GM18502 (cell line): ENCODE data around the gene SERHL2.

Experiments
- ATAC-seq: cut with Tn5 transposase; IDR thresholded peaks from one replicate; pipeline ENCODE4 v1.9.1; 2021; ENCODE audit warnings: mild to moderate bottlenecking; ENCODE audit not compliant: unreplicated experiment, poor library complexity

SERHL2 gene

DNA sequence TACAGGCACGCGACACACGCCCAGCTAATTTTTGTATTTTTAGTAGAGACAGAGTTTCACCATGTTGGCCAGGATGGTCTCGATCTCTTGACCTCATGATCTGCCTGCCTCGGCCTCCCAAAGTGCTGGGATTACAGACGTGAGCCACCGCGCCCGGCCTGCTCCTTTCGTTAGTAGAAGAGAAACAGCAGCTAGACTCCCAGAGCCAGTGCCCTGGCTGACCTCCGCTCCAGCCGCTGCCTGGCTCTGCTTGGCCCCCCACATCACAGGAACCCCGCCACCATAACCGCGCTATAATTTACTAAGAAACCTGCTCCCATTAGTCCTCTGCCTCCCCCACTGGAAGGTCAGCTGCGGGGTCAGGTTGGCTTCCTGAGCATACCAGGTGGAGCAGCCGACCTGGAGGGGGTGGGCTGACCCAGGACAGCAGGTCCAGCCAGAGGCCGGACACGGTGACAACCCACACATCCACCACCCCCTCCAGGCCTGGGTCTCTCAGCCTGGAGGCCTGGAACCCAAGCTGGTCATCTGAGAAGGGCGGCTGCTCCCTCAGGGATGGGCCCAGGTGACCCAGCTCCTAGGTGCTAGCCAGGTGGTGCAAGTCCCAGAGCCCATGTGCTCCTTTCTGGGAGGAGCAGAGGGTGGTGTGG lies 68.4 kb downstream of the SERHL2 start:
- ATAC-seq: no peak

DNA sequence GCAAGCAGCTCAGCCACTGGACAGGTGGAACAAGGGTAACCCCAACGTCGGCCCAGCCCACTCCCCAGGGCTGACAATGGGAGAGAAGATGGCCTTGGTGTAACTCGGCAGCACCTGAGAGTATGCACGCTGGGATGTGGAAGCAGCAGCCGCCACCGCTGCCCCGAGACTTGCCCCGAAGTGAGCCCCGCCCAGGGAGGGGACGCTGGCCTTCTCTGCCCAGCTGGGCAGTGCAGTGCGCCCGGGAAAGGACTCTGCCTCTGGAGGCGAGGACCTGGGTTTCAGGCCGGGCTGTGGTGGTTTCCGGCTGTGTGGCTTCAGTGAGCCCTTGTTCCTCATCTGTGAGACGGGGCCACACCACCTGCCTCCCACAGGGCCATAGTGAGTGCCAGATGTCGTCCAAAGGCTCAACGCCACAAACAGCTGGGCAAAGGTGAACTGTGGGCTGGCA lies 69.6 kb downstream of the SERHL2 start:
- ATAC-seq: no peak
